Peyer's patch (tissue), 4 donors: Measurements from ENCODE around the gene MLLT11. TPM values are rescaled to one million over a fixed set of nuclear protein-coding genes. Genes with fewer than 3 reads are reported as not detected.

Experiments
- DNase-seq, 3 donors: peaks; one replicate each; pipeline ENCODE4 v3.0.0-alpha.2; 2017 to 2019
- H3K27ac ChIP-seq, 4 donors: fragments of 200-600 bp; sonication (generic); one replicate each; pipeline ENCODE4 v1.5.1; 2016 to 2019
- H3K27me3 ChIP-seq, 2 donors: fragments of 200-600 bp; sonication (generic); one replicate each; pipeline ENCODE4 v1.5.1; 2019
- H3K36me3 ChIP-seq, 3 donors: fragments of 200-600 bp; sonication (generic); one replicate each; pipeline ENCODE4 v1.5.1; 2016 to 2019
- H3K4me1 ChIP-seq, 4 donors: fragments of 200-600 bp; sonication (generic); one replicate each; pipeline ENCODE4 v1.5.1; 2016 to 2019
- H3K4me3 ChIP-seq, 4 donors: fragments of 200-600 bp; sonication (generic); 1 replicate in 3 of 4; 2 replicates in 1 of 4; pipeline ENCODE4 v1.5.1; 2016 to 2019; ENCODE audit warnings: mild to moderate bottlenecking in 1 of 4
- H3K9me3 ChIP-seq, 4 donors: fragments of 200-600 bp; sonication (generic); one replicate each; pipeline ENCODE4 v1.5.1; 2016 to 2019; ENCODE audit warnings: mild to moderate bottlenecking in 1 of 4
- CTCF ChIP-seq, 6 experiments: fragments of 450-650 bp in 4 of 6; fragments of 200-600 bp in 2 of 6; sonication (generic) in 1 of 6; IDR thresholded peaks; one replicate each; pipeline ENCODE4 v1.5.1; 2017 to 2019; ENCODE audit warnings: antibody characterized with exemption in 6 of 6, mild to moderate bottlenecking in 3 of 6, moderate library complexity in 1 of 6
- POLR2A ChIP-seq, 2 donors: fragments of 450-650 bp; IDR thresholded peaks; one replicate each; pipeline ENCODE4 v1.5.1; 2017; ENCODE audit warnings: antibody characterized with exemption in 2 of 2, mild to moderate bottlenecking in 2 of 2, moderate library complexity in 2 of 2
- total RNA-seq, 4 donors: library from RNA; depleted of rRNA; stranded (reverse); fragments of >200 nt; gene quantifications; one replicate each; pipeline ENCODE4 v1.1.0, GENCODE V29; 2016

The MLLT11 gene
- total RNA-seq = under 1 TPM in 2 of 4 donors, not detected in 2; 0.27 to 0.95 TPM

DNA sequence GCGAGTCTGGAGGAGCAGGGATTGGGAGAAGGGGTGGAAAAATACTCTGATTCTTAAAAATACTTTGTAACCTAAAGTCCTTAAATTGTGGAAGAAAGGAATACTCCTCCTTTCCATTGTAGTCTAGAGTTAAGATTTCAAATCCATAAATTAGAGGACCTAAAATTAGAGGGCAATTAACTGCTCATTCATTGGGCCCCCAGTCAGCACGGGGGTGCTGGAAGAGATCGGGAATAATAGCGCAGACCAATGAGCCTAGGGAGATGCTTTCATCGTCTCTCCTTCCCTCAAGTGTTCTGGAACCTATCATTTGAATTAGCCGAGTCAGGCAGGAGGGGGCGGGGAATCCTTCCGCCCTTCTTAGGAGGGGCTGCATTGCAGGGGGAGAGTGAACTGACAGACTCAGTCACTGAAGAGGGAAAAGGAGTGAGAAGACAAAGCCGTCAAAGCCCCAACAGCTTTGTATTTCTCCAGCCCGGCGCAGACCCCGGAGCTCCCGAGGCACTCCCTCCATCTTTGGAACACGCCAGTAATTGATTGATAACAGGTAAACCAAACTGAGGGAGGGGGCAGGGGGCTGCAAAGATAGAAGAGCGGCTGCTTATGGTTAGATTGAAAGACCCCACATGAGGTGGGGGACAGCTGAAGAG is at the start of gene MLLT11:
Gene MLLT11 (plus strand): TSS at position 391 of the 650 bp plus-strand sequence. CDS start 6,828 bp downstream, outside the sequence.
- Histone ChIP-seq H3K4me1 (peaks cover 0 to 30% (median 14%) of the 10 kb centered on the region in 4 donors), H3K27me3 (no peaks in the 10 kb centered on the region), H3K27ac (peak within 1 kb of the TSS; percentile 94 to 96 (median 96)), H3K36me3 (peaks cover 0 to 7% (median 0%) of the 10 kb centered on the region in 3 donors), H3K4me3 (peak within 1 kb of the TSS; percentile 72 to 94 (median 87)), H3K9me3 (no peaks in the 10 kb centered on the region)
- TF ChIP-seq POLR2A (IDR thresholded peaks at IDR 0.05) = no peak
- TF ChIP-seq CTCF (IDR thresholded peaks at IDR 0.05) = no peak
- peak; percentile 50 to 59 (median 52) for DNase-seq

DNA sequence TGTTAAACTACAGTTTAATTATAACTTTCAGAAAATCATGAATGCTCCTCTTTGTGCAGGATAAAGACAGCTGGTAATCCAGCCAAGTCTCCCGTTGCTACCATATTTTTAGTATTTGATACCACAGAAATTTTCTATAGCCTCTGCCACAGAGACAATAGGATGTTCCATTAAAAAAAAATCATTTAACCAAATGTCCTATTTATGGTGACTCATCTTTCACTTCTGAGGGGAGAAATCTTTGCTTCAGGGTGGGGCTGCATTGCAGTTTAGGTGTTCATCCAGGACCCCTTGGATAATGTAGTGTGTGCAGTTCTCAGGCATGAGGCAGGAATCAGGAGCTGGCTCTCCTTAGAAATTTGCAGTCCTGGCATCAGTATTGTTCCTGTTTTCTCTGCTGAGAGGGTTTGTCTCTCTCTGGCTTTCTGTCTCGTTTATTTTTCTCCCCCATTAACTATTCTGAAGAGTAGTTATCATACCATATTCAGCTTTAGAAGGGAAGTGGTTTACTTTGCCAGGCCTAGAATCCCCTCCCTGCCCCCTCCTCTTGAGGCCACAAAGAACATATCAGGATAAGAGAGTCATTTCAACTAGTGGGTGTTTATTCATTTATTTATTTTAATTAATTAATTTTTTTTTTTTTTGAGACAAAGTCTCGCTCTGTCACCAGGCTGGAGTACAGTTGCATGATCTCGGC is 48.9 kb upstream of the MLLT11 start:
- H3K4me1 ChIP-seq = peaks cover 4 to 67% (median 12%) of the 10 kb centered on the region in 4 donors
- H3K4me3 ChIP-seq = no peak overlapping the region
- no peaks in the 10 kb centered on the region for H3K27me3 ChIP-seq
- no peaks in the 10 kb centered on the region for H3K9me3 ChIP-seq
- DNase-seq = no peak
- no peaks in the 10 kb centered on the region for H3K36me3 ChIP-seq
- TF ChIP-seq POLR2A (IDR thresholded peaks at IDR 0.05) (no peak), CTCF (IDR thresholded peaks at IDR 0.05) (no peak)
- H3K27ac ChIP-seq = peak overlapping the region in 1 of 4 donors; percentile 12

DNA sequence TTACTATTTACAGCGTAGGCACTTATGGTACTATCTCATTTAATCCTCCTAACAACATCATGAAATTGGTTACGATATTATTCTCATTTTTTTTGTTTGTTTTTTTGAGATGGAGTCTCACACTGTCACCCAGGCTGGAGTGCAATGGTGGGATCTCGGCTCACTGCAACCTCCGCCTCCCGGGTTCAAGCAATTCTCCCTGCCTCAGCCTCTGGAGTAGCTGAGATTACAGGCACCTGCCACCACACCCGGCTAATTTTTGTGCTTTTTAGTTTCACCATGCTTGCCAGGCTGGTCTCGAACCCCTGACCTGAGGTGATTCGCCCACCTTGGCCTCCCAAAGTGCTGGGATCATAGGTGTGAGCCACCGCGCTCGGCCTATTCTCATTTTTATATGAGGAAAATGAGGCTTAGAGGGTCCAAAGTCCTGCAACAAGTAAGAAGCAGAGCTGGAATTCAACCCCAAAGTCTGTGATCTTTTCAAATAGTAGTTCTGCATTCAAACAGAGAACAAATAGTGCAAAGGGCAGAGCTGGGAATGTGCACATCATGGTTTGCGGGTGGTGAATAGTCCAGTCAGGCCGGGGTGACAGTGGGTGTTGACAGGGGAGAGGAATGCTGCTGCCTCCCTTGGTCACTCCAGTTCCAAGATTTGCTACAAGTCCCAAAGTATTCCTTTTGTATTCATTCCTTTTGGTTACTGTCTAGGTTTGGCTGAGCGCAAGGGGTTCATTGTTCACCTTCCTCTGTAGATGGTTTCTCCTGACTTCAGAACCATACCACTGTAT is 47.3 kb upstream of the MLLT11 start:
- no peaks in the 10 kb centered on the region for H3K36me3 ChIP-seq
- TF ChIP-seq POLR2A (IDR thresholded peaks at IDR 0.05) = peak; percentile 37 to 55
- peak in 1 of 6 experiments; percentile 6 for TF ChIP-seq CTCF (IDR thresholded peaks at IDR 0.05)
- no peaks in the 10 kb centered on the region for H3K27me3 ChIP-seq
- peaks cover 4 to 56% (median 7%) of the 10 kb centered on the region in 4 donors for H3K4me1 ChIP-seq
- H3K4me3 ChIP-seq = no peak overlapping the region
- peak overlapping the region in 3 of 4 donors; percentile 51 to 89 (median 82) for H3K27ac ChIP-seq
- H3K9me3 ChIP-seq = no peaks in the 10 kb centered on the region
- peak in 2 of 3 donors; percentile 72 to 73 for DNase-seq

GRCh38 chr1:151013518-151013917 is 46.7 kb upstream of the MLLT11 start:
- no peaks in the 10 kb centered on the region for H3K27me3 ChIP-seq

More at GRCh38 chr1:151013518-151013917, 46.7 kb upstream of the MLLT11 start:
- Histone ChIP-seq H3K27ac (peak overlapping the region in 3 of 4 donors; percentile 51 to 89 (median 82)), H3K4me1 (peaks cover 4 to 54% (median 7%) of the 10 kb centered on the region in 4 donors), H3K36me3 (peaks cover 0 to 6% (median 0%) of the 10 kb centered on the region in 3 donors), H3K9me3 (no peaks in the 10 kb centered on the region), H3K4me3 (no peak overlapping the region)
- TF ChIP-seq POLR2A (IDR thresholded peaks at IDR 0.05) (no peak), CTCF (IDR thresholded peaks at IDR 0.05) (peak in 1 of 6 experiments; percentile 6)
- DNase-seq = no peak
